ENCODE results near the gene CAMKK2.

The CAMKK2 gene

GRCh38 chr12:121196902-121197301 lies 99.6 kb downstream of the CAMKK2 start:
- no peak for DNase-seq (ENCODE audit: low spot score)

GRCh38 chr12:121191151-121191550 lies 105.4 kb downstream of the CAMKK2 start:
- DNase-seq (ENCODE audit: low spot score) = no peak

DNA sequence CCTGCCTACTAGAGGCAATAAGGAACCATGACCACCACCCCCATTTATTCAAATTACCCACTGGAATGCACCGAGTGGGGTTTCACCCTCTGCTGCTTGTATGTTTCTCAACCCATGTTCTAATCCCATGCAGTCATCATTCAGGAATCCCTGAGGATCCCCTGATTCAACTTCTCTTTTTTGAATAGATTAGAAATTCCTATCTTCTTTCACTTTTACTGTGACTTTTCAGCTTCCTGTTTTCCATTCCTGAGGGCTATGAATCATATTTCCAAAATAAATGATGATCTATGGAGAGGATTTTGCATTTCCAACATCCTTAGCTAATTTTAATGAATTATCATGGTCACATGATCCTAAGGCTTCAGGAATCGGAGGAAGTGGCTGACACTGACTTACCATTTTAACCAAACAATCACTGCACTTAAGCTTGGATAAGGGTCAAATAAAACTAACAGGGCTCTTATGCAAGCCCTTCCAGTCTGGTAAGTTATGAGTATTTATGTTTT lies 105.9 kb downstream of the CAMKK2 start:
- DNase-seq (ENCODE audit: low spot score) = no peak

DNA sequence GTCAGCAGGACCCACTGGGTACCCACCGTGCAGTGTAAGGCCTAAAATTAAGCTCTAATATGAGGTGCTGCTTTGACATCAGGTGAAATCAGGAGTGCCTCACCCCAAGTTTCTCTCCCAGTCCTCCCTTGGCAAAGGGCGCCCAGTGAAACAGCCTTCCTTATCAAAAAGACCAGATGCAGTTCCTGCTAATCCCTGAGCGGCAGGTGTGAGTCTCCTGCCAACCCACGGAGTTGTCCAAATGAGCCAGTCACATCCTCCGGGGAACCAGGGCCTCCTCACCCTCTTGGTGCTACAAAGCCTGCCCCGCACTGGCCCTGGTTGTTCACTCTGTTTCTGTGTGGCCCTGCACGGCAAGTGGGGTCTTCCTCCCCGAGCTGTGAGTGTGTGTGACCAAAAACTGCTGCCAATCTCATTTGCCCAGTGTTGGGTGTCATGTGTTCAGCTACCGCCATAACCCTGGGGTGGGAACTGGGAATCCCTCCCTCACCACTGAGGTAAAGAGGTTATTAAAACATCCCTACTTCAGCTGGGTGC lies 106.8 kb downstream of the CAMKK2 start:
- DNase-seq (ENCODE audit: low spot score) = no peak

GRCh38 chr12:121189131-121189530 lies 107.4 kb downstream of the CAMKK2 start:
- no peak for DNase-seq (ENCODE audit: low spot score)

- DNase-seq (ENCODE audit: low spot score) = no peak
Observed at GRCh38 chr12:121188227-121188626, 108.3 kb downstream of the CAMKK2 start.
